NCI-H146 (cell line): ENCODE measurements around the gene SLC66A2.

Experiments
- DNase-seq: peaks from one replicate; lab custom pipeline; 2025; lab: John Stamatoyannopoulos, UW

The SLC66A2 gene

DNA sequence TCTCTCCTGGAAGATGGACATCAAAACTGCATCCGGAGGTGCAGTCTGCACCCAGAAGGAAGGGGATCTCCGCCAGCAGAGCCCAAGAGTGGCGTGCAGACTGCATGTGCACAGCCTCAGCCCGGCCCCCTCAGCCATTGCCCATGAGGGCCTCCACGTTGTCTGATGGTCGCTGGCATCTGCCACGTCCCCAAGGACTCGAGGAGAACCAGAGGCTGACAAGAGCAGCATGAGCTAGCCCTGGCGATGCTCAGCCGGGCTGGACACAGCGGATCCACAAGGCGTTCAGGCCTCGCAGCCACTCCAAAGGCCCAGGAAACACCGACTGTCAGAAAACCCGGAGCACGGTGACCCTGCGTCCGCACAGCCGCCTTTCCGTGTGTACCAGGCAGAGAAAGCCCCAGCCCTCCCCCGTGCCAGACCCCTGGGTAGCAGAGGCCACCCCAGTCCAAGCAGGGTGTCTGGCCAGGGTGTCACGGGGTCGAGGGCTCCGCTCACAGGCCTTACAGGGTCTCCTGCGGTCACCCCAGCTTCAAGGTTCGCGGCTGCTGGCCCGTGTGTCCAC is 48.3 kb downstream of the SLC66A2 start:
- DNase-seq = no peak

DNA sequence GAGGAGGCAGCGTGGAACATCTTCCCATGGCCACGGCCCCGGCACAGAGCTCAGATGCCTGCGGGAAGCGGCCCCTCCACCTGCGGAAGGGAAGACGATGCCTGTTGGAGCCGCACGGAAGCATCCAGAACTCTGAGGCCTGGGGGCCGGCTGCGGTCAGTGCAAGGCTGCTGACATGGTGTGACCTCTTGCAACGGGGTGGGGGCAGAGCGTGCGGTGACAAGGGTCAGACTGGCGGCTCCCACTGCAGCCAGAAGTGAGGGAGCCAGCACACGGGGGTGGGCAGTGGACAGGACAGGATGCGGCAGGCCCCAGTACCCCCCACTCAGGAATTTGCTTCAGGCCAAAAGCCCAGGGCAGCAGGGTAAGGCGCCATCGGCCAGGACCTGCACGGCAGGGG is 48.8 kb downstream of the SLC66A2 start:
- no peak for DNase-seq

DNA sequence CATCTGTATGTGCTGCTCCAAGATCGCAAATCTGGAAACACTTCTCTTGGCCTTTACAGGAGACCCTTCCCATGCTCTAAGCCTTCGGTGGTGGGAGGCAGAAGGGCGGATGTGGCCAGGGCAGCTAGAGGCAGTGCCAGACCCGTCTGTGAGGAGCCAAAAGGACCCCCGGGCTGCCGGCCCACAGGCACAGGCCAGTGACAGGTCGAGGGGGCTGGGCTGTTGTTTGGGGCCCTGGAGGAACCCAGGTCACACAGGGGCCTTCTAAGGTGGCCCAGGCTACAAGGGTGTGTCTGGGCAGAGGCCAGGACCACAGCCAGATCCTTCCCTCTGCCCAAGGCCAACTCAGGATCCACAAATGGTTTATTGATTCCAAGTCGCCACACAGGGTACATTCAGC is 49.4 kb downstream of the SLC66A2 start:
- DNase-seq = no peak

DNA sequence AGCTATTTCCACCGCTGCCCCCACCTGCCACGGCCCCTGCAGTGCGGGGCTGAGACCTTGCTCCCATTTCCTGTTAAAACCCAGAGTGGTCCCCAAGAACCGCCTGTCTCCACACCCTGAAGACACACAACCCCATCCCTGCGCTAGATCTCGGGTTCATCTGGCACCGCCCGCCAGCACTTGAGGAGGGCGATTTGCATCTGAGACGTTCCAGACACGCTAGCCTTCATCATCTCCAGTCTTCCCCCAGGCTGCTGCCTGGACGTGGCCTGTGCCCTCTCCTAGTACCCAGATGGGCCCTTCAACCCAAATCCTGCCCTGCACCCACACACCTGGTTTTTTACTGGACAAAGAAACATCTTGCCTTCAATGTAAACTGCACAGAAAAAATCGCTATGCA is 49.8 kb downstream of the SLC66A2 start:
- no peak for DNase-seq

DNA sequence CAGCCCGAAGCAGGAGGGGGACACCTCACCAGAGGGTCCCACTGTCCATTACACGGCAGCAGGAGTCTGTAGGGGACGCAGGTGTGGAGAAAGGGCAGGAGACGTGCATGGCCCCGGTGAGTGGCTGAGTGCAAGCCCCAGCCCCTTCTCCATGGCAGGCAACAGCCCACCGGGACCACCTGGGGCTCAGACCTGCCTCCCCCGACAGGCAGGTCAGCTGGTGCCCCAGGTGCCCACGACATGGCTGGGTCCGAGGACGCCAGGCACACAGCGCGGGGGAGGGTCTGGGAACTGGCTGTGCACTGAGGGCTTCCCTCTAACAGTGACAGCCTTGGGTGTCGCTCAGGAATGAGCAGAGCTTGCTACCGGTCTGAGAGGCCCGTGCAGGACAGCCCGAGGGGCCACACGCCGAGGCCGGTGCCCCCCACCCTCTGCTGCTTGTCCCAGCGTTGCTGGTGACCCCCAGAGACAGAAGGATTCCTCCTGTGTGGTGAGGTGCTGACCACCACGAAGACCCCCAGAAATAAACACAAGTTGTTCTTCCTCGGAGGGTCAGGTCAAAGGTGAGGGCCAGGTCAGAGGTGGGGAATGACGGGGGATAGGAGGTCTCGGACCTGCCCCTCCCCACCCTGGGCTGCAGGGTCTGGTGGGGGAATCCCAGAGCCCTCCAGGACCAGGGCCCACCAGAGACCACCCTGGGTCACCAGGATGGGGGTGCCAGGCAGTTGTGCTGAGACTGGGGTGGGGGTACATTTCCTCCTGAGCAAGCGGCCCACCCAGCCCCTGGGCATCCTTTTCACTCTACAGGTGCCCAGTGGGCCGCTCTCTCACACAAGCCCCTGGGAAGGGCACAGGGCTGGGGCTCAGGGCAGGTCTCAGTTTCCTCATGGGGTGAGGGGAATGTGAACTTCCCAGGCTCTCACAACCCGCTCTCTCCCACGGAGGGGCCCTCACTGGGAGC is 50.6 kb downstream of the SLC66A2 start:
- DNase-seq = no peak

DNA sequence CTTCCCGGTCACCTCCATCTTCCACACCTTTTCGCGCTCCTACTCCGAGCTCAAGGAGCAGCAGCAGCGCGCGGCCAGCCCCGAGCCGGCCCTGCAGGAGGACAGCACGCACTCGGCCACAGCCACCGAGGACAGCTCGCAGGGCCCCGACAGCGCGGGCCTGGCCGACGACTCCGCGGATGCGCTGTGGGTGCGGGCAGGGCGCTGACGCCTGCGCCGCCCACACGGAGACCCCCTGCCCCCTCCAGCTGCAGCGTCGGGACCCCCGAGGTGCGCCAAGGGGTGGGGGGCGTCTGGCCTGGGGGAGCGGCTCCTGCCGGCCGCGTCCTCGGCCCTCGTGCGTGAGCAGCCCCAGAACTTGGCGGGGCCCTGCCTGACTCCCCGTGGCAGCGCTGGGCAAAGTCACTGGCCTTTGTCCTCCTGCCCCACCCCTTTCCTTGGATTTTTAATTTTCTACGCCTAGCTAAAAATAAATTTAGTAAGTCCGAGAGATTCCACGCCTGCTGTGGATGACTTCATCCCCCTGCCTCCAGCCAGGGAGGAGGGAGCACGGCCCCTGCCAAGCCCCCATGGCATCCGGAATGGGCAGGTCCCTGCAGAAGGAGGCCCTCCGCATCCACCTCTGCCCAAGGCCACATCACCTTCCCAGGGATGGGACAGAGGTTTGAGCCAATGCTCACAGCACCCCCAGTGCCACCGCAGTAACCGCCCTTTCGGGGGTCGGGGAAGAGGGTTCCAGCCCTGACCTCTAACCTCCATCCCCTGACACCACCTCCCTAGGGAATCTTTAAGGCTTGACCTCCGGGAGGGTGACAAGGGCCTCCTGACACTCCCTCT is 51.6 kb downstream of the SLC66A2 start:
- no peak for DNase-seq

DNA sequence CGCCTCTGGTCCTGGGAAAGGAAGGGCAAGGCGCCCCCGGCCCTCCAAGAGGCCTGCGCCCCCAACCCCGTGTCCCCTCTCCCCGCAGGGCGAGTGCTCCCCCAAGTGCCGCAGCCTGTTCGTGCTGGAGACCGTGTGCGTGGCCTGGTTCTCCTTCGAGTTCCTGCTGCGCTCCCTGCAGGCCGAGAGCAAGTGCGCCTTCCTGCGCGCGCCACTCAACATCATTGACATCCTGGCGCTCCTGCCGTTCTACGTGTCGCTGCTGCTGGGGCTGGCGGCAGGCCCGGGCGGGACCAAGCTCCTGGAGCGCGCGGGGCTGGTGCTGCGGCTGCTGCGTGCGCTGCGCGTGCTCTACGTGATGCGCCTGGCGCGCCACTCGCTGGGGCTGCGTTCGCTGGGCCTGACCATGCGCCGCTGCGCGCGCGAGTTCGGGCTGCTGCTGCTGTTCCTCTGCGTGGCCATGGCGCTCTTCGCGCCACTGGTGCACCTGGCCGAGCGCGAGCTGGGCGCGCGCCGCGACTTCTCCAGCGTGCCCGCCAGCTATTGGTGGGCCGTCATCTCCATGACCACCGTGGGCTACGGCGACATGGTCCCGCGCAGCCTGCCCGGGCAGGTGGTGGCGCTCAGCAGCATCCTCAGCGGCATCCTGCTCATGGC is 52.4 kb downstream of the SLC66A2 start:
- no peak for DNase-seq

DNA sequence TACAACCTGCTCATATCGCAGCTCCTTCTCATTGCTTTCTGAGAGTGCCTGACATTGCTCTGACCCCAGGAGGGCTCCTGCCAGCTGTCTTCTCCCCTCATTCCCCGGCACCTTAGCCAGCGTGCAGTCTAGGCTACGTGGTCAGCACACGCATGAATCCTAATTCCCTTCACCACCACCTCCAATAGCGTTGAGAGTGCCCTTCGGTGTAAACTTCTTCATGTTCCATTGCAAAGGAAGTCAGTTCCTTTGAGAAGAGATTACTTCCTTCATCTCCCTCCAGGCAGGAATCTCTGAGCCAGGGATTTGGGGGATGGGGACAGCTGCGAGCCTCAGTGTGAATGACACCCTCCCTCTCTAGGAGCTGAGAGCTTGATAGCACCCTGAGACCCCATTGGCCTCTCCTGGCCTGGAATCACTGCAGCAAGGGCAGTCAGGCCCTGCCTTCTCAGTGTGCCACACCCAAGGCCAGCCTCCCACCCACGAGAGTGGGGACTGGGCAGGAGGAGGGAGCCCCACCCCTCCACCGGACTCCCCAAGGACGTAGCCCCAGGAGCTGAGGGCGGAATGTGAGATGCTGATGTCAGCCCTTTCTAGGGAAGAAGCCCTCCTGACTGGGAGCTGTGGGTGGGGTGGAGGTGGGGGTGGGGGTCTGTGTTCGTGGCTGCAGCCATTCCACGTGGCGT is 53.4 kb downstream of the SLC66A2 start:
- DNase-seq = no peak

DNA sequence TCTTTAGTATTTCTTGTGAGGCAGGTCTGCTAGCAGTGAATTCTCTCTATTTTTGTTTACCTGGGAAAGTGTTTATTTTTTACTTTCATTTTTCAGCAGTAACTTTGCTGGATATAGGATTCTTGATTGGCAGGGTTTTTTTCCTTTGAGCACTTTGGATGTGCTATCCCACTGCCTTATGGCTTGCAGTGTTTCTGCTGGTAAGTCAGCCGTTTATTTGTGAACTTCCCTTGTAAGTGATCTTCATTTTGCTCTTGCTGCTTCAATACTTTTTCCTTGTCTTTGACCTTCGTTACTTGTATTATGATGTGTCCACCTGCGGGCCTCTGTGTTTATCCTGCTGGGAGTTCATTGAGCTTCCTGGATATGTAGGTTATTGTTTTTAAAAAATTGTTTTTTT is 54.7 kb downstream of the SLC66A2 start:
- DNase-seq = no peak

DNA sequence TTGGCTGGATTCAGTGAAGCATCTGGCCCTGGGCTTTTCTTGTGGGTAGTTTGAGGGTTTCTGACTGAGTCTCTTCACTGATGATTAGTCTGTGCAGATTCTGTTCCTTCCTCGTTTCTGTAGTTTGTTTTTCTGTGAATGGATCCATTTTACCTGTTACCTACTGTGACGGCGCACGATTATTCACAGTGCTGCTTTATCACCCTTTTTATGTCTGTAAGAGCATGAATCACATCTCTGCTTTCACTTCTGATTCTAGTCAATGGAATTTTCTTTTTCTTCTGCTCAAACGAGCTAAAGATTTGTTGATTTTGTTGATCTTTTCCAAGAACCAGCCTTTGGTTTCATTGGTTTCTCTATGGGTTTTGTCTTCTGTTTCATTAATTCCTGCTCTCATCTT is 60.8 kb downstream of the SLC66A2 start:
- no peak for DNase-seq

DNA sequence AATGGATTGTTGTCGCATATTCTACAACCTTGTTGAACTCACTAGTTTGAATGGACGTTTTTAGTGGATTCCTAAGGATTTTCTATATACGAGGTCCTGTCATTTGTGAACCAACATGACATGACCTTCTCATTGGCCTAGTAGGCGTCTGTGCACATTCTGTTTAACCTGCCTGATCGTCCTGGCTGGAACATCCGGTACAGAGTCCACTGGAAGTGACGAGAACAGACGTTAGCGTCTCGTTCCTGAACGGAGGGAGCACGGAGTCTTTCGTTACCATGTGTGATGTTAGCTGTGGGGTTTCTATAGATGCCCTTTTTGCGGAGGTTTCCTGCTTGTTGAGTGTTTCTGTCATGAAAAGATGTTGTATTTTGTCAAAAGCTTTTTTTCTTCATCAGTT is 61.9 kb downstream of the SLC66A2 start:
- no peak for DNase-seq

DNA sequence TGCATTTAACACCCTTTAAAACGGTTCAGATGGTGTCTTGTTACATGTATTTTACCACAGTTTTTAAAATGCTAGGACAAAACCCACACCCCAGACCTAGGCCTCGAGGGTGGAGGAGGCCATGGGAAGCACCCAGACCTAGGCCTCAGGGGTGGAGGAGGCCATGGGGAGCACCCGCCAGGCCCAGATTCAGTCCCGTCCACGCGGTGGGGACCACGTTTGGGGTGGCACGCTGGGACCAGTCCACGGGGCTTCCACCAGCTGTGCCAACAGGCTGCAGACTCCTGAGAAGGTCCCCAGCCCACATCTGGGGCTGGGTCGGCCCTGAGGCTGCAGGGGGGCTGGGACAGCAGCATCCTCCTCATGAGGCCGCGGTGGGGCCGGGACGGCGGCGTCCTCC is 63.4 kb downstream of the SLC66A2 start:
- DNase-seq = no peak

DNA sequence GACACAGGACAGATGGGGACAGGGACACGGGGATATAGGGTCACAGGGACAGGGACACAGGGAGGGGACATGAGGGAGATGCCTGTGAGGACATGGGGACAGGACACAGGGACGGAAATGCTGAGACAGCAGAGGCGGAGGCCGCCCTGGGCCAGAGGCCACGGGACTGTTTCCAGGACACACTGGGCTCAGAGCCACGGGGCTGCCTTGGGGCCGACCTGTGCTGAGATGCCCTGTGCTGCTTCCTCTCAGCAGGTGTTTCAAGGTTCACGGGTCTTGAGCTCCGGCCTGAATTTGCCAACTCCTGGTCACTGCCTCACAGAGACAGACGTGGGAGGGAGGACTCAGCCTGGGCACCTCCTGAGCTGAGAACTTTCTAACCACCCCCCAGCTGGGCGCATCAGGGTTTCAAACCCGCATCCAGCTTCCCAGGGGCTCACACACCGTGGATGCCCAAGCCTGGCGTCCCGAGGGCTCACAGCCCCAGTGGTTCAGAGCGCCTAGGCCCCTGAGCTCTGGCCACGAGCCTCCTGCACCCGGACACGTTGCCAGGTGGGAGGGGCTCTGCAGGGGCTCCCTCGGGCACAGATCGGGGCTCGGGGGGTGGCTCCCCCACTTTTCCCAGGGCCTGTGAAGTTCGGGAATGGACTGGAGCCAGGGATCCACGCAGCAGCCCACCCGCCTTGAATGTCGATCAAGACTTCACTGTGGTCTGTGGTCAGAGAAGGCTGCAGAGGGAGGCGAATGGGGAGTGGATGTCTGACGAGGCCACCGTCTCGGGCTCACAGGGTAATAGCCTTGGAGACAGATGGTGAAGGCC is 64.1 kb downstream of the SLC66A2 start:
- DNase-seq = no peak

DNA sequence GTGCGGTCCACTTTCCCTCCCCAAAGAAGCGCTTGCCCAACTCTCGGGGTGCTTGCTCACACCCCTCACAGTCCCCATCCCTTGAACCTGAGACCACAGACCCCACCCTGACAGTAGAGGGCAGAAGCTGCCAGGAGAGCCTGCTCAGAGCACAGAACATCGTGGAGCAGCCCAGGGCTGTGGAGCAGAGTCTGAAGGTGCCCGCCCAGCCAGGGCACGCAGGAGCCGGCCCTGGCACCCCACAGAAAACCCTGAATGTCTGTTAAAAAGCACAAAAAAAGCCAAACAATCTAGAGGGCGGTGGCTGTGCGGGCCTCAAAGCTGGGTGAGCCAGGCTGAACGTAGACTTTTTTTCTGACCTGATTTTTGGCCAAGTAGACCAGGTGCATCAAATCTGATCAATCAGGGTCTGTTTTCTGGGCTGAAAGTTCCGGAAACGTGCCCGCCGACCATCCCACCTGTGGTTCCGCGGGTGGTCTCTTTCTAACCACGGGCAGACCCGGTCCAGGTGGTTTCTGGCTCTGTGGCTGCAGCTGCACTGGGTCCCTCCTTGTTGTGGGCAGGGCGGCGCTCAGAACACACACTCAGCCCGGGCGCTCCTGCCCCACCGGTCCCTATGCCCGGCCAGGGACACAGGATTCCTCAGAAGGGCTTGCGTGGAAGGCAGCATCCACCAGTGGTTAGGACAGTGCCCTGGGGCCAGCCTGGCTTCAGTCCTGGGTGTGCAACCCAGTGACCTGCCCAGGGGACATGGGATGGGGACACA is 66.3 kb downstream of the SLC66A2 start:
- DNase-seq = no peak

DNA sequence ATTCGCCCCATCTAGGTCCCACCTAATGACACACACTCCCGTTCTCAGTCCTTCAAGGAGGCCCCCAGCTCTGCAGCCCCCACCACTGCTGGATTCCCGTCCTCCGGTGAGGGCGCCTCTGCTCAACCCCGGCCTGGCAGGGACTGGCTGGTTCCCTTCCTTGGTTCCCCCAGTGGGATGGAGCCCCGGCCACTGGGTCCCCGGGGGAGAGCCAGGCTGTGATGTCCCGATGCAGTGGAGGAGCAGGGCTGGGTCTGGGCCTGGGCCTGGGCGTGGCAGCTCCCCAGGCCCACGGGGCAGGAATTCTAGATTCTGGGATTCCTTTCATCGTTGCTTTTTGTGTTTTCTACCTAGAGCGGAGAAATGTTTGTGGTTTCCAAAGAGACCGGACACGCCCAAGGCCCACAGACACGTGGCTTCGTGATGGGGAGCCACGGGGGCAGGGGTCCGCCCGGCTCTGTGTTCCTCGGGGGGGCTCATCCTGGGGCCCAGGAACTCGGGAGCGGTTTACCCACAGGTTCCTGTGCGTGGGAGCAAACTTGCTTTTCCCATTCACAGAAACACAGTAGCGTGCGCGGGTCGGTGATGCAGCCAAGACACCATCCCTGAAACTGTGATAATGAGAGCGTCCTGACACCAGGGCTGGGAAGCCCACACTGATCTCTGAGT is 67.0 kb downstream of the SLC66A2 start:
- no peak for DNase-seq

DNA sequence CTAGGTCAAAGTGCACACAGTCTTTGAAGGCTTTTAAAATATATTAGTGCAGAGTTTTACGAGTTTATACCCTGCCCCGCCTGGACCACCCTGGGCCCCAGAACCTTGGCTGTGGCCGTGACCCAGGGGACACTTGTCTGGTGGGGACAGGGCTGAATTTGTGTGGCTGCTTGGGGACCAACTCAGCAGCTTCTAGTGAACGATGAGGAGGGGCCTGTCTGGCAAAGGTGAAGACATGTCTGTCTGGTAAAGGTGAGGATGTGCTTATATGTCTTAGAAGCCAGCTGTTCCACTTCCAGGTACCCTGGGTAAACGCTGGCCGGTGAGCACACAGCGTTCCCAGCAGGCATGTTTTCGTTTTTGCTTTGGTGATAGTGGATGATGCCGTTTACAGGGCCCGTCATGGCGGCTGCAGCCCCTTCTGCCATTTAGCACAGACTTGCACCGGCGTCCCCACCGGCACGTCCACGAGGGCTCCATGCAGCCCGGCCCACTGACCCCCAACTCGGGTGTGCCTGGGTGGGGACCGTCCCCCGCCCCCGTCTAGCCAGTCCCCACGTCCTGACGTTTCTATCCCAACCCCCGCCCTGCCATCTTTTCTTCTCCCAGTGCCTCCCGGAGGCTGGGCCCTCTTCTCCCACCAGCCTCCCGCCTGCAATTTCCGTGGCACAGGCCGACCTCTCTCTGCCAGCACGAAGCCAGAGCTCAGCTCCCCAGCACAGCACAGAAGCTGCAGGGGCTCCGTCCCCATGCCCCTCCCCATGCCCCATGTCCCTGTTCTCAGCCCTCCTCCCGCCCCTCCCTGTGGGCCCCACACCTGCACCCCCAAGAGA is 67.8 kb downstream of the SLC66A2 start:
- DNase-seq = no peak

DNA sequence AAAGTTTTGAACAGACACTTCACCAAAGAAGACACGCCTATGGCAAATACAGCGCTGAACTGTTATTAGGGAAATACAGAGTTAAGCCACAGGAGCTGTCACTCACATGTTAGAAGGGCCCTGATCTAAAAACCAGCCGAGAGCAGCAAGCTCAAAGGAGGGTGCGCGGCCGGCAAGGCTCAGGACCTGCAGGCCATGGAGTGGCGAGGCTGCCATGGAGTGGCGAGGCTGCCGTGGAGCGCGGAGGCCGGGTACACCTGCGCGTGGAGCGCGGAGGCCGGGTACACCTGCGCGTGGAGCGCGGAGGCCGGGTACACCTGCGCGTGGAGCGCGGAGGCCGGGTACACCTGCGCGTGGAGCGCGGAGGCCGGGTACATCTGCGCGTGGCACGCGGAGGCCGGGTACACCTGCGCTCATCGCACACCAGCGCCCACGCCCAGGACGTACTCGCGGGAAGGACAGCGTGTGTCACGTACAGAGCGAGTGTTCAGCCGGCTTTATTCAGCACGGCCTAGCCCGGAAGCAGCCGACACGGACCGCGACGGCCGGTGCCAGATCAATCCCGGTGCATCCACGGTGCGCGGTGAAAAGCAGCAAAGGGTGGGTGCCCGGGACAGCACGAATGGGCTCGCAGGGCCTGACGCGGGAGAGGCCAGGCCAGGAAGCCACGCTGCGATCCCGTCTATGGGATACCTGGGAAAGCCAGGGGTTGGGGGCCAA is 68.8 kb downstream of the SLC66A2 start:
- DNase-seq = no peak

DNA sequence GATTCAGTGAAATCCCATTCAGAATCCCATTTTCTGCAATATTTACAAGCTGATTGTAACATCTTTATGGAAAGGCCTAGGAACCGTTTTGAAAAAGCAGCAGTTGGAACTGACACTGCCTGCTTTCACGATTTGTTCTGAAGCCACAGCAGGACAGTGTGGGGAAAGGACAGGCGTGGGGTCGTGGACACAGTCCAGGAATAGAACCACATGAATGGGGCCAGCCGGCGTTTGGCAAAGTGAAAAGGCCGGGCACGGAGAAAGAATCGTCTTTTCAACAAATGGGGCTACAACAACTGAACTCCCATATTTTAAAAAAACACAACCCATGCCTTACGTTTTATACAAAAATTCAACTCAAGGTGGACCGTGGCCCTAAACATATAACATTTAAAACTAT is 69.8 kb downstream of the SLC66A2 start:
- DNase-seq = no peak
